Esophagus muscularis mucosa (tissue), 3 donors: ENCODE results near the gene LHPP.

Experiments used
- POLR2A ChIP-seq: fragments of 450-650 bp; IDR thresholded peaks from one replicate; pipeline ENCODE4 v1.6.1; 2017; ENCODE audit warnings: antibody characterized with exemption, moderate library complexity, mild to moderate bottlenecking, low read depth
- POLR2AphosphoS5 ChIP-seq, 2 donors: sonication (generic); formaldehyde crosslinking; IDR thresholded peaks; one replicate each; pipeline ENCODE4 v1.6.1; 2017; ENCODE audit warnings: antibody characterized with exemption in 2 of 2
- TF ChIP-seq, protein P1 (sequence below), 3 experiments: fragments of 200-600 bp in 2 of 3; fragments of 450-650 bp in 1 of 3; sonication (generic) in 2 of 3; IDR thresholded peaks; one replicate each; pipeline ENCODE4 v1.5.1; 2017 to 2019; ENCODE audit warnings: antibody characterized with exemption in 3 of 3, mild to moderate bottlenecking in 2 of 3, moderate library complexity in 1 of 3

DNA sequence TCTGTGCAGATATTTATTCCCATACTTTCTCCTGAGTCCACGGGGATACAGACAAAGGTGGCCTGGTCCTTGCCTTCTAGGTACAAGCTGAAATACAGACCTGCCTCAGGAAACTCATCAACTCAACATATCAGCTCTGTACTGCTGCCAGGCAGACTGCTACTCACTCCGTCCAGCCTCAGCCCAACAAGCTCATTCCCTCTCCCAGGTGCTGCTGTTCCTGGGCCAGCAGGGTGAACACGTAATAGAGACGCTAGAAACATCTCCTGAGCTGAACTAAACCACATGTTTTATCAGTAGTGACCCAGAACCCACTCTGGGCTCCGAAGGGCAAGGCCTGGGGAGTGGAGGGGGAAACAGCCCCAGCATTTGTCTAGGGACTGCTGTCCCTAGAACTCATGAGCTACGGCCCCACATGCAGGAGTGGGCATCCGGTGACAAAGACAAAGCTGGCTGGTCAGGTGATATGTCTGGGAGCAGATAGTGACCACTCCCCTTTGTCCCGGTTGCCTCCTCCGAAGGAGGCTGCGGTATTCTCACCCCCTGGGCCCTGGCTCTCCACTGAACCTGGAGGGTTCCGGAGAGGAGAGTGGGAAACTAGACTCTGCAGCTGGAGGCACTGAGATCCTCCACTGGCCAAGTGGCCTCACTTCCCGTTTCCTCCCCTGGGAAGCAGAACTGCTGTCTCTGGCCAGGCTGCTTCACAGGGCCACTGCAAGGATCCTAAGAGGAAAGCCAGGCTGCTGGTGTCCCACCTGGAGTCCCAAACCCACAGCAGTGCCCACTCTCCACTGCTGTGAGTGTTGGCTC lies 166.4 kb downstream of the LHPP start:
- TF ChIP-seq, protein P1, sequence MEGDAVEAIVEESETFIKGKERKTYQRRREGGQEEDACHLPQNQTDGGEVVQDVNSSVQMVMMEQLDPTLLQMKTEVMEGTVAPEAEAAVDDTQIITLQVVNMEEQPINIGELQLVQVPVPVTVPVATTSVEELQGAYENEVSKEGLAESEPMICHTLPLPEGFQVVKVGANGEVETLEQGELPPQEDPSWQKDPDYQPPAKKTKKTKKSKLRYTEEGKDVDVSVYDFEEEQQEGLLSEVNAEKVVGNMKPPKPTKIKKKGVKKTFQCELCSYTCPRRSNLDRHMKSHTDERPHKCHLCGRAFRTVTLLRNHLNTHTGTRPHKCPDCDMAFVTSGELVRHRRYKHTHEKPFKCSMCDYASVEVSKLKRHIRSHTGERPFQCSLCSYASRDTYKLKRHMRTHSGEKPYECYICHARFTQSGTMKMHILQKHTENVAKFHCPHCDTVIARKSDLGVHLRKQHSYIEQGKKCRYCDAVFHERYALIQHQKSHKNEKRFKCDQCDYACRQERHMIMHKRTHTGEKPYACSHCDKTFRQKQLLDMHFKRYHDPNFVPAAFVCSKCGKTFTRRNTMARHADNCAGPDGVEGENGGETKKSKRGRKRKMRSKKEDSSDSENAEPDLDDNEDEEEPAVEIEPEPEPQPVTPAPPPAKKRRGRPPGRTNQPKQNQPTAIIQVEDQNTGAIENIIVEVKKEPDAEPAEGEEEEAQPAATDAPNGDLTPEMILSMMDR (IDR thresholded peaks at IDR 0.05), result no peak
- TF ChIP-seq POLR2AphosphoS5 (IDR thresholded peaks at IDR 0.05) (no peak), POLR2A (no peak)
